ENCODE data around the gene CCDC85C. TPM values are rescaled to one million over a fixed set of nuclear protein-coding genes. Genes with fewer than 3 reads are reported as not detected.

Gene CCDC85C
- total RNA-seq, 2 donors from 2014 or later: 32.8 to 45.8 TPM

GRCh38 chr14:99521176-99522024 is 82.6 kb downstream of the CCDC85C start:
- H3K36me3 Mint-ChIP-seq (ENCODE audit: low read depth): peaks cover 5% of the 10 kb centered on the region
- peak overlapping the region; percentile 6 for H3K27ac Mint-ChIP-seq
- H3K27ac ChIP-seq (ENCODE audit: low read depth, low read length): no peak overlapping the region
- H3K27me3 Mint-ChIP-seq (ENCODE audit: insufficient read depth): no peaks in the 10 kb centered on the region
- peaks cover 28% of the 10 kb centered on the region for H3K4me1 Mint-ChIP-seq
- no peak overlapping the region for H3K4me3 Mint-ChIP-seq
- no peaks in the 10 kb centered on the region for H3K27me3 ChIP-seq (ENCODE audit: control insufficient read depth, insufficient read depth, low read length, poor library complexity, severe bottlenecking)
- DNase-seq: no peak
- H3K4me1 ChIP-seq (ENCODE audit: control insufficient read depth, insufficient read depth, low read length): peaks cover 27% of the 10 kb centered on the region
- H3K9ac ChIP-seq (ENCODE audit: extremely low read depth, low read length, poor library complexity, severe bottlenecking): no peak overlapping the region
- no peak for TF ChIP-seq CTCF (conservative IDR thresholded peaks at IDR 0.05)
- H3K9me3 Mint-ChIP-seq: no peaks in the 10 kb centered on the region
- WGBS, 2 experiments (ENCODE audit: insufficient coverage in 1 of 2, insufficient read length in 1 of 2): 91 to 93% methylated on average over 16 to 25 of the region's 25 CpGs
- H3K9me3 ChIP-seq (ENCODE audit: control insufficient read depth, low read length): no peaks in the 10 kb centered on the region
- no peak overlapping the region for H3K4me3 ChIP-seq (ENCODE audit: low read length)
- H3K36me3 ChIP-seq (ENCODE audit: control insufficient read depth, insufficient read depth, low read length): no peaks in the 10 kb centered on the region

- Mint-ChIP-seq H3K36me3 (ENCODE audit: low read depth) (peaks cover 5% of the 10 kb centered on the region), H3K4me1 (peaks cover 28% of the 10 kb centered on the region), H3K4me3 (no peak overlapping the region), H3K9me3 (no peaks in the 10 kb centered on the region), H3K27me3 (ENCODE audit: insufficient read depth) (no peaks in the 10 kb centered on the region), H3K27ac (peak overlapping the region; percentile 6)
- no peak for DNase-seq
- 89 to 95% methylated on average over 7 to 11 of the region's 11 CpGs for WGBS, 2 experiments (ENCODE audit: insufficient coverage in 1 of 2, insufficient read length in 1 of 2)
- Histone ChIP-seq H3K27me3 (ENCODE audit: control insufficient read depth, insufficient read depth, low read length, poor library complexity, severe bottlenecking) (no peaks in the 10 kb centered on the region), H3K36me3 (ENCODE audit: control insufficient read depth, insufficient read depth, low read length) (no peaks in the 10 kb centered on the region), H3K9ac (ENCODE audit: extremely low read depth, low read length, poor library complexity, severe bottlenecking) (no peak overlapping the region), H3K9me3 (ENCODE audit: control insufficient read depth, low read length) (no peaks in the 10 kb centered on the region), H3K4me3 (ENCODE audit: low read length) (no peak overlapping the region), H3K27ac (ENCODE audit: low read depth, low read length) (no peak overlapping the region), H3K4me1 (ENCODE audit: control insufficient read depth, insufficient read depth, low read length) (peaks cover 27% of the 10 kb centered on the region)
- TF ChIP-seq CTCF (conservative IDR thresholded peaks at IDR 0.05): no peak
Observed at GRCh38 chr14:99520571-99521081, 83.4 kb downstream of the CCDC85C start.

GRCh38 chr14:99519931-99520421 is 84.0 kb downstream of the CCDC85C start:
- peaks cover 5% of the 10 kb centered on the region for H3K36me3 Mint-ChIP-seq (ENCODE audit: low read depth)
- no peaks in the 10 kb centered on the region for H3K9me3 Mint-ChIP-seq
- no peak overlapping the region for H3K9ac ChIP-seq (ENCODE audit: extremely low read depth, low read length, poor library complexity, severe bottlenecking)
- WGBS, 2 experiments (ENCODE audit: insufficient coverage in 1 of 2, insufficient read length in 1 of 2): 89 to 96% methylated on average over 4 to 6 of the region's 6 CpGs
- no peaks in the 10 kb centered on the region for H3K36me3 ChIP-seq (ENCODE audit: control insufficient read depth, insufficient read depth, low read length)
- H3K27ac ChIP-seq (ENCODE audit: low read depth, low read length): no peak overlapping the region
- peaks cover 27% of the 10 kb centered on the region for H3K4me1 ChIP-seq (ENCODE audit: control insufficient read depth, insufficient read depth, low read length)
- peaks cover 24% of the 10 kb centered on the region for H3K4me1 Mint-ChIP-seq
- H3K27me3 ChIP-seq (ENCODE audit: control insufficient read depth, insufficient read depth, low read length, poor library complexity, severe bottlenecking): no peaks in the 10 kb centered on the region
- DNase-seq: peak; percentile 38
- H3K4me3 Mint-ChIP-seq: no peak overlapping the region
- no peak overlapping the region for H3K27ac Mint-ChIP-seq
- H3K4me3 ChIP-seq (ENCODE audit: low read length): no peak overlapping the region
- H3K9me3 ChIP-seq (ENCODE audit: control insufficient read depth, low read length): no peaks in the 10 kb centered on the region
- TF ChIP-seq CTCF (conservative IDR thresholded peaks at IDR 0.05): no peak
- H3K27me3 Mint-ChIP-seq (ENCODE audit: insufficient read depth): no peaks in the 10 kb centered on the region

All from endodermal cell (in vitro differentiated cells).